Sigmoid colon (tissue), 4 donors: ENCODE measurements around the gene SSR1.

Experiments used
- EP300 ChIP-seq, 4 donors: sonication (generic); formaldehyde crosslinking; IDR thresholded peaks; one replicate each; pipeline ENCODE4 v1.6.1; 2017; ENCODE audit warnings: antibody characterized with exemption in 4 of 4
- POLR2A ChIP-seq, 2 donors: fragments of 450-650 bp; IDR thresholded peaks; one replicate each; pipeline ENCODE4 v1.6.1; 2016; ENCODE audit warnings: antibody characterized with exemption in 2 of 2, mild to moderate bottlenecking in 2 of 2, moderate library complexity in 2 of 2
- TF ChIP-seq, protein P1 (sequence below), 4 experiments: fragments of 450-650 bp in 3 of 4; fragments of 200-600 bp in 1 of 4; IDR thresholded peaks; one replicate each; pipeline ENCODE4 v1.5.1; 2016 to 2019; ENCODE audit warnings: antibody characterized with exemption in 4 of 4, mild to moderate bottlenecking in 3 of 4, moderate library complexity in 2 of 4

DNA sequence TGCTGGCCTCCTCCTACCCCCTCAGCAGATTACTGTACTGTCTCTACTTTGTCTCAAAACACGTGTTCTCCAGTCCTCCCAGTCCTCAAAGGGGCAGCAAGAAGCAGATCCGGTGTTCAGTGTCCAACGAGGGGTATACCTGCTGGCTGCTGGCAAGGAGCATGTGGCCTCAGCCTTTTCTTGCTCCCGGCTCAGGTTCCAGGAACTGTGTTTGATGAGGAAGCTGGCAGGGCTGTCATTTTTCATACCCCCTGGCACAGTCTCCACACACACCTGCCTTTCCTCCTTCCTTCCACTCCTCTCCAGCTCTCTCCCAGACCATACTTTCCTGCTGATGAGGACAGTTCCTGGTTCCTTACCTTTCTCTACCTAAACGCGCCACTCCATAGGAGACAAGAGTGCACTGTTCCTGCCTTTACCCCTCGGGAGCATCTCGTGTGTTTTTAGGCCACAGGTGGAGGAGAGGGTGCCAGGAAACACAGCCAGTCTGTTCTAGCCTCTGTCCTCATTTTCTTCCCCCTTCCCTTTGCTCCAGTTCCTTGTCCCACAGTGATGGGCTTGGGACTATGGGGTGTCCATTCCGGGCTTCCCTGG is 77.2 kb downstream of the SSR1 start:
- TF ChIP-seq, protein P1, sequence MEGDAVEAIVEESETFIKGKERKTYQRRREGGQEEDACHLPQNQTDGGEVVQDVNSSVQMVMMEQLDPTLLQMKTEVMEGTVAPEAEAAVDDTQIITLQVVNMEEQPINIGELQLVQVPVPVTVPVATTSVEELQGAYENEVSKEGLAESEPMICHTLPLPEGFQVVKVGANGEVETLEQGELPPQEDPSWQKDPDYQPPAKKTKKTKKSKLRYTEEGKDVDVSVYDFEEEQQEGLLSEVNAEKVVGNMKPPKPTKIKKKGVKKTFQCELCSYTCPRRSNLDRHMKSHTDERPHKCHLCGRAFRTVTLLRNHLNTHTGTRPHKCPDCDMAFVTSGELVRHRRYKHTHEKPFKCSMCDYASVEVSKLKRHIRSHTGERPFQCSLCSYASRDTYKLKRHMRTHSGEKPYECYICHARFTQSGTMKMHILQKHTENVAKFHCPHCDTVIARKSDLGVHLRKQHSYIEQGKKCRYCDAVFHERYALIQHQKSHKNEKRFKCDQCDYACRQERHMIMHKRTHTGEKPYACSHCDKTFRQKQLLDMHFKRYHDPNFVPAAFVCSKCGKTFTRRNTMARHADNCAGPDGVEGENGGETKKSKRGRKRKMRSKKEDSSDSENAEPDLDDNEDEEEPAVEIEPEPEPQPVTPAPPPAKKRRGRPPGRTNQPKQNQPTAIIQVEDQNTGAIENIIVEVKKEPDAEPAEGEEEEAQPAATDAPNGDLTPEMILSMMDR (IDR thresholded peaks at IDR 0.05), result no peak
- no peak for TF ChIP-seq POLR2A (IDR thresholded peaks at IDR 0.05)
- TF ChIP-seq EP300 (IDR thresholded peaks at IDR 0.05), result no peak
